IPS-NIHi11 (cell line): ENCODE measurements around the gene WDR64.
"Not testable (repeated sequence)": the region's sequence is repeated elsewhere in the genome, so short reads cannot be mapped to it uniquely, and the experiment has no call there.

ENCODE experiments used
- DNase-seq: peaks from one replicate; pipeline ENCODE4 v3.0.0; 2012; ENCODE audit warnings: mixed read lengths, low spot score

The WDR64 gene

DNA sequence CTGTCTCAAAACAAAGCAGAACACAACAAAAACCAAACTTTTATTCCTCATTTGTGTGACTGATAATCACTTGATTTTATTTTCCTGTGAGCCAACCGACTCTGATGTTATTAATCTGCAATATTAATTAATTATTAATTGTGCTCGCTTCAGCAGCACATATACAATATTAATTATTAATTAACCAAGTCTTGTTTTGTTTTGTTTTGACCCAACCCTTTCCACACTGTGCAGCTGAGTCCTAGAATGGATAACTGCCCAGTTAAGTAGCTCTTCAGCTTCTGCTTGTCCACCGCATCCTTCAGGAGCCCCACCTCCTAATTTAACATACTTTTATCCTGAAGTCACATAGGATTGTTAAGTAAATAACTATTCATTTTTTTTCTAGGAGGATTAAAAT lies 148.6 kb downstream of the WDR64 start:
- no peak for DNase-seq

DNA sequence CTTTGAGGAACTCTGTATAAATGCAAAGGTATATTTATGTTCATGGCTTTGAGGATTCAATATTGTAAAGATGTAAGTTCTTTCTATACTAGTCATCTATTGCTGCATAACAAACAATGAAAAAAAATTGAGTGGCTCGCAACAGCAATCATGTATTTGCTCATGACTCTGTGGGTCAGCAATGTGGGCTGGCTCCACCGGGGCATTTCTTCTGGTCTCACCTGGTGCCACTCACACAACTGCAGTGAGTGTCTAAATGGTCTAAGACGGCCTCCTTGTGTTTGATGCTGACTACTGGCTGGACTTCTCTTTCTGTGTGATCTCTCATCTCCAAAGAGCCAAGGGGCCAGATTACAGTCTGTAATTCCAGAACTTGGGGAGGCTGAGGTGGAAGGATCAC lies 150.8 kb downstream of the WDR64 start:
- no peak for DNase-seq

DNA sequence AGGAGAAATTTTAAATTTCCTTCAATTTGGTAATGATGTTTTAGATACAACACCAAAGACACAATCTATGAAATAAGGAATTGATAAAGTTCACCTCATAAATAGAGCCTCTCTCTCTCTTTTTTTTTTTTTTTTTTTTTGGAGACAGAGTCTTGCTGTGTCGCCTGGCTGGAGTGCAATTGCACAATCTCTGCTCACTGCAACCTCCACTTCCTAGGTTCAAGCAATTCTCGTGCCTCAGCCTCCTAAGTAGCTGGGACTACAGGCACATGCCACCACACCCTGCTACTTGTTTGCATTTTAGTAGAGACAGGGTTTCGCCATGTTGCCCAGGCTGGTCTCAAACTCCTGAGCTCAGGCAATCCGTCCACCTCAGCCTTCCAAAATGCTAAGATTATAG lies 152.6 kb downstream of the WDR64 start:
- not testable (repeated sequence) for DNase-seq

DNA sequence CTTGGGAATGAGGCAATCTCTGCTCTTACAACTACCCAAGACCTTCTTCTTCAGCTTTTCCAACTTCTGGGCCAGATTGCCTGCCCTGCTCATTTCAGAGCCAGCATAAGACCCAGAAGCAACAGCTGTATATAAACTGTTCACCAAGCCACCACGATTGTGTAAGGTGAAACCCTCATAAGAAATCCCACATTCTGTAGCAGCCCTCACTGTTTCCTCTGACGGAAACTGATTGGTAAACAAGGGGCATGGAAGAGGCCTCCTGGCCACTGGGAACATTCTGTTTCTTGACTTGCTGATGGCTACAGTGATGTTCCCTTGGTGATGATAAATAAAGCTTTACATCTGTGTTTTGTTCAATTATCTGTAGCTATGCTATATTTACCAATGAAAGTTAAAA lies 156.2 kb downstream of the WDR64 start:
- DNase-seq: no peak

- DNase-seq: no peak
These were observed 158.8 kb downstream of the WDR64 start for GRCh38 chr1:241810769-241811405.

DNA sequence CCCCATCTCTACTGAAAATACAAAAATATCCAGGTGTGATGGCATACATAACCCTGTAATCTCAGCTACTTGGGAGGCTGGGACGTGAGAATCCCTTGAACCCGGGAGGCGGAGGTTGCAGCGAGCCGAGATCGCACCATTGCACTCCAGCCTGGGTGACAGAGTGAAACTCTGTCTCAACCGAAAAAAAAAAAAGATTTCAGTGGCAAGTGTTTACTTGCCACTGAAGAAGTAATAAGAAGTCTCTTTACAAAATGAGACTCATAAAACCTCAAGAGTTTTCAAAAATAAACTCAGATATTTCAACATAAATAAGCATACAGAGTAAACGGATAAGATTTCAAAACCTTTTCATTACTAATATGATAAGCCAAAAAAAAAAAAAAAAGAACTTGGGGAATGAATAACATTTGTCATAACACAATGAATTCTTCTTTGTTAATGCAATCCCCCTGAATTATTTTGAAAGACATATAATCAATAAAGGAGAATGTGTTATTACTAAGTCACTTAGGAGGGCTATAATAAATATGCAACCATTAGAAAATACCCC lies 161.8 kb downstream of the WDR64 start:
- DNase-seq: no peak

- no peak for DNase-seq
These were observed 163.9 kb downstream of the WDR64 start for GRCh38 chr1:241816008-241816407.

DNA sequence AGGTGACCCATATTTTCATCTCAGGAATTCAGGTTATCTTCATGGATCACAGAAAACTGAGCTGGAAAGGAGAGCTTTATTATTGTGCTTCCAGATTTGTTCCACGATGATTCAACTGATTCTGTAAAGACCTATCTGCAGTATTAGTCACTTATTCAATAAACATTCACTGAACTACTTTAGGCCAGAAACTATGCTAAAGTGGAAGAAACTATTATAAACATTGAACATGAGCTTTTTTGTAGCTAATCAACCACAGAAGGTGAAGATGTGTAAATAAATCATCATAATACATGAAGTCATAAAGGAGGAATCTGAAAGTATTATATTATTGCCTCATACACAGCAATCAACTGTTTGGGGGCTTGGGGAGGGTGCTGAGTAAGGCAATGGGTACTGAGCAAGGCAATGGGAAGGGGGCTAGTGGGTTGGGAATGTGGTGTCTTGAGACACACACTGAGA lies 165.3 kb downstream of the WDR64 start:
- DNase-seq: no peak

- no peak for DNase-seq
These were observed 166.0 kb downstream of the WDR64 start for GRCh38 chr1:241817956-241818612.

DNA sequence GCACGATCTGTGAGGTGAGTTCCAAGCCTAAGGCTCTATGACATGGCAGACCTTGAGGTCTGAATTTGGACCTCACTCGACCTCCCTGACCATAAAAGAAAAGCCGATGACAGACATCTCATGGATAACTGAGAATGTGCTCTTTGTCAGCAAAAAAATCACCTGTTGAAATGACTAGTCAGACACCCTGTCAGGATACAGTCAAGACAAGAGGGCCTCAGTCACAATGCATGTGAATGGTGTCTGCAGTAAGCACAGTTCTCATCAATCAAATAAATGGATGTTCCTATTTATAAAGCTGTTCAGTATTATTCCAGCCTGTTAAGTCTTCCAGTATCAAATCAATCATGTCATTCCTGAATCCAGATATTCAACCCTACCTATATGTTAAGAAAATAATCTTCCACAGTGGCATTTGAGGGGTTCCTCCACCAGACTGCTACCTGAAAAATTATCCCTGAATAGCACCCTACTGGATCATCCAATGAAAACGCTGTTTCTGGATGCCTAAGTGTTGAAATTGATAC lies 167.3 kb downstream of the WDR64 start:
- DNase-seq: no peak

DNA sequence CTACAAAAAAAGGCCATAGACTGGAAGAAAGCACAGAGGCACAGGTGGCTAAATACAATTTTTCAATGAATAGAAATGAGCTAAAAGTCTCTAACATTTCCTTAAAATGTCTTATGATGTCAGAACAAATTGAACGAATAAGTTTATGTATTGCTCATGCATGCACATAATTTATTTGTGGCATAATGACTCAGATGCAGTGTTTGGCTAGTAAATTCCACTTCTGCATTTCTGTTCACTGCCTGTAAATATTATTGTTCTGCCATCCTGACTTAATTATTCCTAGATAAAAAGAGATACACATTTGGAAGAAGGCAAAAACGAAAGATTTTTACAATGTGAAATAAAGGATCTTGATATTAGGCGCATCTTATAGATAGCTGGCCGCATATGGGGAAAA lies 169.3 kb downstream of the WDR64 start:
- no peak for DNase-seq

DNA sequence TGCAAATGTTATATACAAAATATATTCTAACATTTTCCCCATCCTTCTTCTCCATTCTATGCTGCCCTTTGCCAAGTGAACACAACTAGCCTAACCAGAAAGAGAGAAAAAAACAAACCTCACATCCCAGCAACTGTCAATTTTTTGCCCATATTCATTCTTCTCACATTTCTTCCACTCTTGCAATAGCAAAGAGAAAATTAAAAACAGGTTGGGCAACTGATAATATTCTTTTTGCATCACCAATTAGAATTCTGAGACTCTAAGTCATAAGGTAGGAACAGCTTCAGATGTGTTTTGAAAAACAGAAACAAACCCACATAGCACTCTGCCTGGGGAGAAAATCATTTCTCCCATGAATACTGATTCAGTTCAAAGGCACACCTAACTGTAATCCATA lies 170.8 kb downstream of the WDR64 start:
- no peak for DNase-seq

DNA sequence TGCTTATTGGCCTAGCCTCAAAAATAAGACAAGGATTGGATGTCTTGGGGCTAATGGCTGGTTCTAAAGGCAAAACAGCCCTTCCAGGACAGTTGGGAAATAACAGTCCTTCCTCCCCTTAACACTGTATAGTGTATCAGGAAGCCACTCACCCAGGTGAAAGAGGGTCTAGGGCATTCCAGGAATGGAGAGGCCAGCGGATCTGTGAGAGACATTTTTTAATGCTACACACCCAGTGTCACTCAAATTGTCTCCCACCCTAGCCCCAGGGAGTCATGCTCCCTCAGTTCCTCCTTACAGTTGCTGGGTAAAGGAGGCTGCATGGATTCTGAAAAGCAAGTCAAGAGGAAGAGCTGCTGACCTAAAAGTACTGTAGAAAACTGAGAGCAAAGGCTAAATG lies 171.8 kb downstream of the WDR64 start:
- DNase-seq: no peak

DNA sequence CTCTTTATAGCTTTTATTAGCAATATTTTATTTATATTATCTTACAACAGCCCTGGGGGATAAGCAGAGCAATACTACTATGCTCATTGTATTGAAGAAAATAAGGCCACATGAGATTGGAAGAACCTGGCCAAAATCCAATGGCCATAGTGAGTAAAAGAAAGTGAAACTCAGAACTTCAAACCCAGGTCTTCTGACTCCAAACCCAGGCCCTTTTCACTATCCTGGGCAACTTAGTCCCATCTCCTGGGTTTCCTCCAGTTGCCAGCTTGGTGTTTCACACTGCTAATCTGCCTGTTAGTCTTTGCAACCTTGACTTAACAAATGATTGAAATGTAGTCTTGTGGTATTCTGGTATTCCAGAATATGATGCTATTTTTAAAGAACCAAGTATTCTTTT lies 173.5 kb downstream of the WDR64 start:
- DNase-seq: no peak

- not testable (repeated sequence) for DNase-seq
These were observed 174.5 kb downstream of the WDR64 start for GRCh38 chr1:241826613-241827012.

DNA sequence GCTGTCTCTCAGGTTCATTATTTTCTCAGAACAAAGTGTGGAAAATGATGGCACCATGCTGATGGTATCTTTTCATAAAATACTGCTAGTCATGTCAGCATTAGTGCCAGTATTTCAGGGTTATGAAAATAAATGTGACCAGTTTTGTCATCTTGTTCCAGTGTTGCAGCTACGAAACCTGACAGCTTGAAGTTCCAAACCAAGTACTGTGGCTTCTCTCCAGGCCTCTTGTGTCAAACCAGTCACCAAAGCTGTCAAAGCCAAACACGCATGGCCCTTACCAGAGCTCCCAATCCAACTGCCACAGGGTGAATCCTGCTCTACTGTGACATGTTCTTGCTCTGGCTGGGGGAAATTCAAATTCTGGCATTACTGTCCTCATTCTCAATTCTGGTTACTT lies 175.2 kb downstream of the WDR64 start:
- DNase-seq: no peak

DNA sequence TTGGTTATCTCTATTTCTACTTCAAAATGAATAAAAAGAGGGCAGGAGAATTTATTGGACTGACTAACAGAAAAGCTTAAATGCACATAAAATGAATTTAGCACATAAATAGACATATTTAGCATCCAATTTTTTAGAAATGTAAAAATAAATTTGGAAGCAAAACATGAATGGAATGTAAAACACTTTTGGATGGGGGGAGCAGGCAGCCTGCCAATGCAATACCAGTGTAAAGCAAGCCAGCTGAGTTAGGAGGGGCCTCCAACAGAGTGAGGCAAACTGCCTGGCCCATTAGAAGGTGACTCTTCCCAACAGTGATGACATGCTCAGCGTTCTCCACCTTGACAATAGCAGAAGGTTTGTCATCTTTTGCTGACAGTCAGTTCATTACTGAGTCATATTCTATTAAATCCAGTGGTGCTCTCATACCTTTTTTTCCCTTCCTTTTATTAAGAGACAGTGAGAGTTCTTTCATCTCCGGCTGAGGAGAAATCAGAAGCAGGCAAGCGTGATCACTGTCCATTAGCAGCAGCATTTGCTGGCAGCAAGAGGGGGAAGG lies 176.5 kb downstream of the WDR64 start:
- no peak for DNase-seq

- DNase-seq: no peak
These were observed 177.4 kb downstream of the WDR64 start for GRCh38 chr1:241829468-241829867.

DNA sequence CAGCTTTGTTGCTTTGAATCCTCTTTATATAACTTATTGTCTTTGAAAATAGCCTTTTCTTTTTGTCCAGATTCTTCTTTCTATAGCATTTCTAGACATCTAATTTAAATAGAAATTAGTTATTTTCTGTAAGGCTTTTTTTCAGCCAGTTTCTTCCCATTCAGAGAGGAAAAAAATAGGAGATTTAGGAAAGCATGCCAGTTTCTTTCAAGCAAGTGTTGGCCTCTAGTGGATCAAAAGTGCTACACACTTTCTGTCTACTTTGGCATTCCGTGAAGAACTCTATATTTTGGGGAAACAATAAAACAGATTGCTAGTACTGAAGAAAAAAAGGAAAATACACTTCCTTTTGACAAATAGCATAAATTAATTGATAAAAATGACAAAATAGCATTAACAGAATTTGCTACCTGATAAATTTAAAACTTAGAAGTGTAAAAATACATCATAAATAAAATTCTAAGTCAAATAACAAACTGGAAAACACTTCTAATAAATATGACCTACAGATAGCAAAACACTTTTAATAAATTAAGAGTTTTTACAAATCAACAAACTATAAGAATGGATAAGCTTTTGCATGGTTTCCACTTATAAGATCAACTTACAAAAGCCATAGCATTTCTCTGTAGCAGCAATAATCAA lies 182.8 kb downstream of the WDR64 start:
- no peak for DNase-seq

DNA sequence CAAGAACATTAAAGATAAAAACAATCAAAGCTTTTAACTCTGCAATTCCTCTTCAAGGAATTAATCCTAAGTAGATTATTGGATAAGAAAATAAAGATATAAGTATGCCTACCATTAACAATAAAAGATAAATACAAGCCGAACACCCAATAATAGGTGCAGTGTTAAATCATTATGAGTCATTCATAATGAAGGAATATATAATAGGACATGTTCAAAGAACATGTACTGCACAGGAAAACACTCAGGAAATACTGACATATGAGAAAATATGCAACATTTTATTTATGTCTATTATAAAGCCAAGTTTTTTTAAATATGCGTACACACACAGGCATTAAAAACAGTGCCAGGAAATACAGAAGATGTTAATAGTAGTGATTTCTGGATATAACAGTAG lies 184.9 kb downstream of the WDR64 start:
- no peak for DNase-seq

- DNase-seq: no peak
These were observed 185.3 kb downstream of the WDR64 start for GRCh38 chr1:241837416-241837815.

DNA sequence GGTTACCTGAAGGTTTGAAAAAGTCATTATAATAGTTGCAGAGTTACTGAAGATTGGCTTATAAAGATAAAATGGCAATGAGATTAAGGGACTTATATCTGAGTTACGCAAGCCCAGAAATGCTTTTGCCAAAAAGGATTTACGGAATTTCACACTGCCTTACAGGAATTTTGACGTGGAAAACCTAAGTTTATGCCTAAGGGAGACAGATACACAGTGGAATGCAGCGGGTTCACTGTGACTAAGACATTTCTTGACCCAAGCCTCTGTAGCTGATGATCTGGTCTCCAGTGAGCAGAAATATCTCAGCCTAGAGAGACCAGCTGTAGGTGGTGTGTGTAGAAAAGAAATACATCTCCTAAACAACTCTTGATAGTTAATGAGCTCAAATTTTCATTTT lies 185.8 kb downstream of the WDR64 start:
- no peak for DNase-seq

GRCh38 chr1:241838897-241839296 lies 186.8 kb downstream of the WDR64 start:
- no peak for DNase-seq
